Nucleus accumbens (tissue), 56 donors: Measurements from ENCODE around the gene MDFIC.

ENCODE experiments used
- DNase-seq, 56 donors: peaks; one replicate each; lab custom pipeline; 2025; lab: John Stamatoyannopoulos, UW

Gene MDFIC

DNA sequence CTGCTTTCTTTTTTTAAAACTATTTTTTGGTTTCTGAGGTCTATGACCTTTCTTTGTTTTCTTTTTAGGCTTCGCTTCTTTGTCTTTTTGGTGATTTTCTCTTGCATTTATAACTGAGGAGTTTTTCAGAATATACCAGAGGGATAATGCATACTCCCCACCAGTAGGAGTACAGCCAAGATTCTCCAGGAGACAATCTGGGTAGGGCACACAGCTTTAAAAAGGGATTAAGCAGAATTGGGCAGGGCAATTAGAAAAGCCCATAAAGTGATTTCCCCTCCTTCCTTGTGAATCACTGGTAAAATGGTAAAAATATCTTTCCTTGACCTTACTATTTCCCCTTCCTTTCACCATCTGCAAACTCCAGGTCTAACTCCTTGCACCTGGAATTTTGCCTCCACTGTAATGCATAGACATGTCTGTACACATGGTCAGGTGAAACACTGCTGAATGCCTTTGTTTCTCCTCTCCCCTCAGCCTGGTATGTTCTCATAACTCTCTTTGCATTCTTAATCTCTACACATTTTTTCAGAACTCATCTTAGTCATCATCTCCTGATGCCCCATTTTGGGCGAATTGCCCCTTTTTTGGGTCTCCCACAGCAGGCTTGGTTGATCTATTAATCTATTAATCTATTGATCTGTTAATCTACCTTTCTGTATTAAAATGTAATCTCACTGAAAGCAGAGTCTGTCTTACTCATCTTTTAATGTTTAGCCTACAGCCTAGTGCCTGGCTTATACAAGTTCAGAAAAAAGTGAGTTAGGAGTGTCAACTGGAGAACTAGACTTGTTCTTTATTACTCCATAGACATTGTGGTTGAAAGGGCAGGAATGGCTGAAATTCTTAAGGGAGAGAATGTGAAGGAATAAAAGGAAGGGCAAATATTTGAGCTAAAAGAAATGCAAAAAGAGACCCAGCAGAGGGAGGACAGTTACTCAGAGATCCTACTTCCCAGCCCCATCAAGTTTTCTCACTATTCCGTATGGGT is 64.6 kb downstream of the MDFIC start:
- no peak for DNase-seq

DNA sequence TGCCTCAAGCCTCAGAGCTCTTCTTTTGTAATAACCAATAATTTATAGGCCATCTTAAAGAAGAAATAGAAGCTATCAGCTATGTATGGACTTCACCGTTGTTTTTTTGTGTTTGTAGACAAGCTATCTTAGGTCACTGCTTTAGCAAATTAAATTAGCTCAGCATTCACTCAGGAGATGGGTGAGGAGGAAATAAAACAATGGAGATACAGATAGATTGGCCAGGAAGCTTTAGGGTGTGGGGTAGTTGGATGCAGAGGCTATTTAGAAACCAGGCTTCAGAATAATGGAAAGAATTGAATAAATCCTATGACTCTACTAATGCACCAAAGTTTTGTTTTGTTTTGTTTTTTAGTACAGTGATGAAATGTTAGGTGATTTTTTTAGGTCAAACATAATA is 66.1 kb downstream of the MDFIC start:
- DNase-seq = no peak

DNA sequence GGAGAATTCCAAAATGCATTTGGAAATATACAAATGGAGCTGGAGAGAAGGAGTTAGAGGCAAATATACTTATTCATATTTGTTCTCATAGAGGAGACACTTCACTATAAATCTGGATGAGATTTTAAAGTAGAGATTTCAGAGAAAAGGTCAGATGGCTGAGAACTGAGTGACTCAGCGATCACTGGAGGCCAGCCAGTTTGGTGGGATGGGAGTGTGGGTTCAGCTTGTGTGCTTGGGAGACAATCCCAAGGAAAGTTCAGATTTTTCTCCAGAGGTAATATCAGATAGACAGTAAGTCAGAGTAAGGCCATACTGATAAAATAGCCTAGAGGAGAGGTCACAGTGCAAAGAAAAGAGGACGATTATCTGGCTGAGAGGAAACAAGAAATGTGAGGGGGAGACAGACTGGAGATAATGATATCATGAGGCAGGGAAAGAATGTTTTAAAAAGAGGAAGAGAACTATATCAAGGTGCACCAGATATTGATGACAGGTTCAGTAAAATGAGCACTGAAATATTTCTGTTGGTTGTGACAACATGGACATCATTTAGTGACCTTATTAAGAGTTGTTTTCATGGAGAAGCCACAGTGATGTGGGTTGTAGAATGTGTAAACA is 67.0 kb downstream of the MDFIC start:
- no peak for DNase-seq

DNA sequence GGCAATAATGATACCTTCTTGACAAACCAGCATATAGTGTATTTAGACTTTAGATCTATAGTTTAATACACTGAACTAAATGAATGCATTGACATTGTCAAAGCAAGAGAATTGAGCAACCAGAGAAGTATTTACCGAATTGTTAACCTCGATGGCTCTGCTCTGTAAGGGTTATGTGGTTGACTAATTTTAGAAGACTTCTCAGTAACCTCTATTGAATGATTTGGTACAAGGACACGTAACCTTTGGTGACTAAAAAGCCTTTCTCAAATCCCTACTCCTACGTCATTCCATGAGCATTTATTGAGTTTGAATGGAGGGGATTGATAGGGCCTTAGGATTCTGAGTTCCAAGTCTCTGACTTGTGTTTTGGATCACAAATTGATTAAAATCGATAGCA is 67.6 kb downstream of the MDFIC start:
- DNase-seq = no peak

DNA sequence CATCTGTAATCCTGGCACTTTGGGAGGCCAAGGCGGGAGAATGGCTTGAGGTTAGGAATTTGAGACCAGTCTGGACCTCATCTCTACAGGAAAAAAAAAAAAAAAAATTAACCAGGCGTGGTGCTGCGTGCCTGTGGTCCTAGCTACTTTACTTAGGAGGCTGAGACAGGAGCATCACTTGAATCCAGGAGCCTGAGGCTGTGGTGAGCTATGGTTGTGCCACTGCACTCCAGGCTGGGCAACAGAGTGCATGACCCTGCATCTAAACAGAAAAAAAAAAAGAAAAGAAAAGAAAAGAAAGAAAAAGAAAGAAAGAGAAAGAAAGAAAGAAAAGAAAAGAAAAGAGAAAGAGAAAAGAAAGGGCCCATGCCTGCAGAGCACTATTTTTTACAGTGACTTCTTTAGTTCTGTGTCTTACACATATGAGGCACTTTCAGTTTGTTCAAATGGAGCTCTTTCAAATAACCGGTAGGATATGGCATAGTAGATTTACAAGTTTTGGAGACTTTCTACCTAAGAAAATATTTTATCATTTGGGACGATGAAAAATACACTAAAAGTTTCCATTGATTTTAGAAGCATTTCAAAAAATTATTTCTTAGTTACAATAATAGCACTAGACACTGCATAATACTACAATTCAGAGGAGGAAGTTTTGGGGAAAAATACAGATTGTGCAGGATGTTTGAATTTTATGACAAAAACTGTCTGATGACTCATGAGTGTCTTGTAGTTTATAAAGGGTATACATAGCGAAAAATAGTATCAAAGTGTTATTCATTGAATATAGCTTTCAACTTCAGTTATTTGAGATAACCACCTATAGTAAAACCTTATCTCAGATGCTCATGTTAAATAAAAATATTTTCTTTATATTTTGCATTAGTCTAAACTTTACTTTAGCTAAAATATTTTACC is 75.9 kb downstream of the MDFIC start:
- DNase-seq = no peak

DNA sequence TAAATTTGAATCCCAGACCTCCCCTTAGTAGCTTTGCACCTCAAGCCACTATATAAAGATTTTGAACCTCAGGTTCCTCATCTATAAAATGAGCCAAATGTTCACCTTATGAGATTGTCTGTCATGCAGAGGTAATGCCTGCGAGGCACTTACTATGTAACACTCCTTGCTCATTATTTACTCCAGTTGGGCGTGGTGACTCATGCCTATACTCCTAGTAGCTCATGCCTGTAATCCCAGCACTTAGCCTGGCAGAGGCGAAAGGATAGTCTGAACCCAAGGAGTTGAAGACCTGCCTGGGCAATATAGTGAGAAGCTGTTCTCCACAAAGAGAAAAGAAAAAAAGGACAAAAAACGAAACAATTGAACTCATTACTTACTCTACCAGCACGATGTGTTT is 82.2 kb downstream of the MDFIC start:
- no peak for DNase-seq

DNA sequence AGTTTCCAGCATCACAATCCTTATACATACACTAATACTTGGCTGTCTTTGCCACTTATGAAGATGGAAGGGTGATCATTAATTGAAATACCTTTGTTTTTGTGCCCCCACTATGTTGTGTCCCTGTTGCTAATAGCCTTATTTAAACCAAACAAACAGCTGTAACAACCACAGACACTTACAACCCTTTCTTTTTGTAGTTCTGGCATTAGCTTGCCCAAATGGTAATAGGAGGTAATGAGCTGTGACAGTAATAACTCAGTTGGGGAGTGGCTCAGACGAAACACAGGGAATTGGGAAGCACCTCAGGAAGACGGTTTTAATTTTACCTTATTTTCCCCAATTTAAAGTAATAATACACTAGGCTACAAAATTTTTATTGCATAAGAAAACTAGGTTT is 83.4 kb downstream of the MDFIC start:
- no peak for DNase-seq

DNA sequence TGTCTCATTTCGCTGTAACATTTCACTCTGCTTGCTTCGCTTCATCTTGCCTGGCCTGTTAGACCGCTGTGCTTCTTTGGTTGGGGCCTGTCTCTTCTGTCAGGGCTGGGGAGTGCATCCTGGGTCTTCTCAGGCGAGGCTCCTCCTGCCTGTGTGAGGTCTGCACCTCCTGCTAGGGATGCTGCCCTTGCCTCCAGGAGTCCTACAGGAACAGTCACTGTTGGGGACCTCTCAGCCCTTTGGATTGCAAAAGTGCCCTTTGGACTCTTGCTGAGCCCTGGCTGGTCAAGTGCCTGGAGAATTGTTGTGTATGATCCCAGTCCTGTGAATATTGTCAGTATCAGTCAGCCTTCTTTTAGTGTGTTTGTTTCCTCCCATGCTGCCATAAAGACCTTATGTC is 84.1 kb downstream of the MDFIC start:
- no peak for DNase-seq

DNA sequence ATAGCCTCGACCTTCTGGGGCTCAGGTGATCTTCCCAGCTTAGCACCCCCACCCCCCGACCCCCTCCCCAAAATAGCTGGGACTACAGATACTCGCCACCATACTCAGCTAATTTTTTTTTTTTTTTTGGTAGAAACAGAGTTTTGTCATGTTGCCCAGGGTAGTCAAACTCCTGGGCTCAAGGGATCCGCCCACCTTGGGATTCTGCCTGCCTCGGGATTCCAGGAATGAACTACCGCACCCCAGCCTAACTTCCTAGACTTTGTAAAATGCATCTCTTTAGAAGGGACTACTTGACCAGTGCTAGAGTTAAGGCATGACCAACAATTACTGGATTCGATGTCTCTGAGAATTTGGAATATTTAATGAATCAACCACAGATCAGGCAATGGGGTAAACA is 85.9 kb downstream of the MDFIC start:
- no peak for DNase-seq

DNA sequence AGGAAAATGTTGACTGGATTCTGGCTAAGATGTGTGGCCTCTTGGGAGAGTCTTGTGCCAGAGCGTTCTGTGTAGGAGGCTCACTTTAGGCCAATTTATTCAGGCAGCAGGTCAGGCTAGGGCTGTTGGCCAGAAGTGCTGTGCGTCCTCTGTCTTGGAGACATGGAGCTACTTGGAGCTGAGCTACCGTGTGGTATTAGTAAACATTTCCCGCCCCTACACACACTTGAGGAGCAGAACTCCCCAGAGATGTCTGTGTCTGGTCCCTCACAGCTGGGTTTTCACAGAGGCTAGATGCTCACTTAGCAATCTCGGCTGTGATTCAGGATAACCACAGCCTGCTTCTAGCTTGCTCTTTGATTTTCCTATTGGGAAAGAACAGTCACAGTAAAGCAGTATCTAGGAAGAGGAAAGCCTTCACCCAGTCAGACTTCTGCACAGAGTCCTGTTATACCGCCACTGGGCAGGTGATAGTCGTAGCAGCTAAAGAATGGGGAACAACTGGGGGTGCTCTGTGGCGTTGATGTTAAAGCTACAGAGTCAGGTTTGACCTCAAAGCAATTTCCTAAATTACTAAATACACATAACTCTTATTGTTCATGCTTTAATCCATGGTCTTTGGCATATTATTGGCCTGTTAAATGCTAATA is 86.7 kb downstream of the MDFIC start:
- peak in 9 of 56 donors; percentile 1 to 32 (median 2) for DNase-seq

DNA sequence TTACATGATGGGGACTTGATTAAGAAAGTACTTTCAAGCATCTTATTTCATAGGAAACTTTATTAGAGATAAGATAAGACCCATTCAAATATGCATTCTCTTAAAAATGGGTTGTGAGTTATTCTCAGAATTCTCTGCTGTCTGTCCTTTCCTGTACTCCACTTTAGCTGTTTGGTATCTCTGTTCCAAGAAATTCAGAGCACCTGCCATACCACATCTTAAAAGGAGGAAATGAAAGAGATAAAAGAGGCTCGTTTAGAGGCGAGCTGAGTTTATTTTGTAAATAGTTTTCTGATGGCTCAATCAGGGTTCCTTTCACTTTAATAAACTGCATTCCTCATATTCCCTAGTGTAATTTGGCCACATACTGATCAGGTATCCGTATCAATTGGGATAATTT is 87.2 kb downstream of the MDFIC start:
- no peak for DNase-seq

DNA sequence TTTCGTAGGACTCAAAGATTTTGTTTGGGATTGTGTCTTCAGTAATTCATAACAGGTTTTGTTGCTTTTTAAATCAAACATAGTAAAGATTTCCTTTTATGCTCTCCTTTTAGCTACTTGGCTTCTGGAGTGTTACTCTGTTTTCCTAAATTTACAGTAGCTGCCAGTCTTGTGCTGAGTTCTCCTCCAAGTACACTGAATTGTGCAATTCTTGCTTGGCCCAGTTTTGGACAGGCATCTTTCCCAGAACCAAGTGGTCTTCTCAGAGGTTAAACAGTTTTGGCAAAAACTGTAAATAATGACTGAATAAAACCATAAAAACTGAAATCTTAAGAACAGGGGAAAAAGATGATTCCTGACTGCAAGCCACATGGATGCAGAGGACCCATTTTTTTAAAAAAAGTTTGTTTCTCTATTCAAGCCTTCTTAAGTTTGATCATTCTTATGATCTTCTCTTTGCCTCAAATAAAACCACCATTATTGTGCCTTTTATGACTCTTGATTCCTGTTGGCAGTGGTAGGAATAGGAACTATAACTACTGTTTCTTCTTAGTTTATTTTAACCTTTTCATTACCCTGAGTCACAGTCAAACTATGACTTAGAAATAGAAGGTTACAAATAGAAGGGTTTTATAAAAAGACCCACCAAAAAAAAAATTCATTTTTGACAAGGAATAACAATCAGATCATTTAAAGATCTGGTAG is 88.0 kb downstream of the MDFIC start:
- peak in 1 of 56 donors; percentile 0 for DNase-seq

DNA sequence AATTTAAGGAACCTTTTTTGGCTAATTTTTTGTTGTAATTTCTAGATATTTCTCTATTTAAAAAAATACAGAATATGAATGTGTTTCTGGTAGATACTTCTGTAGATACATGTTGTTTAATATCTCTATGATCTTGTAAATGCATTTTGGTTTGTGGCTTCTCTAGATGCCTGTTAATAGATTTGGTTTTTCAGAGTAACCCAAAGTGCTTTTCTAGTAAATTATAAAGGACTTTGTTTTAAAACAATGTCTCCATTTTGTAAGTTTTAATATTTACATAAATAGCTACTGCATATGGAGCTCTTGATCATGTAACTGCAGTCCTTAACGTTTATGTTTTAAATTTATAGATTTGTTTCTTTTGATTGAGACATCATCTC is 88.5 kb downstream of the MDFIC start:
- DNase-seq = no peak

DNA sequence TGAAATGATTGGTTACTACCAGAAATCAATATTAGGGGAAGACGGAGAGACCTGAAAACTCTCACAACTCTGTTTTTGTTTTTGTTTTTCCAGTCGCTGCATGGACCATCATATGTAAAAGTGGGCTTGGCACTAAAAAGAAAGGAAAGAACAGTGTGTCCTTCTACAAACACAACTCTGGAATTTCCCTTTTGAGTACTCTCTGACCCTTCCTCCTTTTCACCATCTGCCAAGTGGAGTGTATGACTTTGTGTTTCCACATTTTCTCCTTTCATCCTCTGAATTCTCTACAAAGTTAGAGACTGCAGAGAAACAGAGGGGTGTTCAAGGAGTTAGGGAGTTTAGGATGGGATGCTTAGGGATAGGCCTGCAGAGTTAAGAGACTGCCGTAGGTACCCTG is 92.0 kb downstream of the MDFIC start:
- DNase-seq = no peak

DNA sequence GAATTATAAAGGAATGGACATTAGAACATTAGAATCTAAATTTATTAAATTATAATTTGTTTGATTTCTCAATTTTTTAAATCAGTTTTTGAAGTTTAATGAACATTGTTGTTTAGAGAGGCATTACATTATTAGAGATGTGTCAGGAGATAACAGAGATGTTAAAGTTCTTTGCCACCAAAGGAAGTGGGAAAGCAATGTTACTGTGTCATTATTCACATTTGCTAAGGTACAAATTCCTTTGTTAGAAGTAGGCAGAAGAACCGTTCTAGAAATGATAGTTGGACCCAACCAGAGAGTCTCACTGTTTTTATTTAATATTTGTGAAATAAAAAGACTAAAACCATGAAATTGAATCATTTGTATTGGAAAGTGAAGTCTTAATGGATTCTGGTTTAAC is 92.9 kb downstream of the MDFIC start:
- DNase-seq = no peak

DNA sequence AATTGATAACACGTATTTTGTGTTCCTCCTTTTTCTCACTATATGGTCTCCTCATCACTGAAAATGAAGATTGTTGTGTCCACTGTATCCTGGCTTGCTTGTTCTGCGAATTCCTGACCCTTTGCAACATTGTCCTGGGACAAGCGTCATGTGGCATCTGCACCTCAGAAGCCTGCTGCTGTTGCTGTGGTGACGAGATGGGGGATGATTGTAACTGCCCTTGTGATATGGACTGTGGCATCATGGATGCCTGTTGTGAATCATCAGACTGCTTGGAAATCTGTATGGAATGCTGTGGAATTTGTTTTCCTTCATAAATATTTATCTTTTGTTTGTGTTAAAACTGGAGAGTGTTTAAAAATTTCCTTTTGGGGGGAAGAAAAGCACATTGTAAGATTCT is 93.7 kb downstream of the MDFIC start:
- DNase-seq = no peak

DNA sequence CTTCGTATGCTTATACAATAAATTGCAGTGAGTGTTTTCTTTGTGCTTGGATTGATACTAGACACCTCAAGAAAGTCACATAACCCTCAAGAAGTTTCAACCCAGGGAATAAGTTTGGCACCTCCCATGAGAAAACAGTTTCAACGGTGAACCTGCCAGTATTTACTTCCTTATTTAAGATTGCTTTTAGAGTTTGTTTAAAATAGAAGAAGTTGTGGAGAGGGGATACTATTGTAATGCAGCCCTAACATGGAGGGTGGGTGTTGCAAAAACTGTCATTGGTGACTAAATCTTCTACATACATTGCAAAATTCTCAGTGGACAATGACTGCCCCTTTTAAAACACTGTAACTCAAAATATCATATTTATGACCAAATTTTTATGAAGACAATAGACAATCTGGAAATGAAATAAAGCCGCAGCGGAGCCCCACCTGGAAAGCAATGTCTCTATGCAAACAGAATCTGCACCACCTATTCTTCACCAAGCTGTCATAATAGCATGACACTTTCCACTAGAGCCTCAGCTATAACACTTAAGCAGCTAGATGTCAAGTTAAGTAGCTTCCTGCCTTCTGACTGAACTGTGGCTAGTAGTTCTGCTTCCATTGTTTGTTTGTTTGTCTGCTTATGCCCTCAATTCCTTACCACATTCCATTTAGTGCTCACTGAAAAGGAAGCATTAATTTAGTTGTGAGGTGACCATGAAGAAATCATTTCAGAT is 98.2 kb downstream of the MDFIC start:
- no peak for DNase-seq

DNA sequence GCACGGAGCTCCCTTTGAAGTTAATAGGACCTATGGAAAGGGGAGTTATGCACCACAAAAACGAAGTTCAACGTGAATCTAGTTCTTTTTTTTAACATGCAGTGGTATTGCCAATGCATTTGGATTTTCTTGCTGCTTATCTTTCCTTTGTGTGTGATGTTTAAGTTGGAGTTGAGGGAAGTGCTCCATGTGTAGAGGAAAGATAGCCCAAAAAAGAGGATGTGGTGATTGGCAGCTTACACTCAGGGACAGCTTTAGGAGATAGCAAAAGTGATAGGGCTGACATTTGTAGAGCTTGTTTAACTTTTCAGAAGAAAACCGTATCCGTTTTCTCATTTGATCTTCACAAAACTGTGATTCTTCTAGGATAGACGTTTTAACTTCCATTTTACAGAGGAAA is 101.3 kb downstream of the MDFIC start:
- no peak for DNase-seq

DNA sequence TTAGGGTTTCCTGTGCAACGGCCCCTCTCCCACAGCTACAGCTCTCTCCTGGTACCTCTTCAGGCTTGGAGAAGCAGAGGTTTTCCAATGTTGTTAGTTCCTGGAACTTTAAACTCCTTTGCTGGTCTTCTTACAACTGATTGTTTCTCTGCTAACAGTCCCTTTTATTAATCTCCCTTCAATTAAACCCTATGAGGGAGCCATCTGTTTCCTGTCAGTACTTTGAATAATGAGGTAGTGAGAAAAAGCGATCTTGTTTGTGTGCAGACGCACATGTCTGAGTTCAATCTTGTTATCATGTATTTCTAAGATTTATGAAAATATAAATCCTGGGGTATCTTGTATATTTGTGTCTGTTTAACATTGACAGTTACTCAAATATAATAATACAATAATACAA is 102.4 kb downstream of the MDFIC start:
- no peak for DNase-seq
